ENCODE data around the gene ZNF521.

GRCh38 chr18:25144820-25145219, 207.1 kb downstream of the ZNF521 start:
- TF ChIP-seq REST (IDR thresholded peaks at IDR 0.05; ENCODE audit: low read depth) (no peak), RAD21 (IDR thresholded peaks at IDR 0.05; ENCODE audit: low read depth) (no peak), CEBPB (IDR thresholded peaks at IDR 0.05) (no peak), CREB1 (IDR thresholded peaks at IDR 0.05; ENCODE audit: low read depth) (no peak), TCF12 (IDR thresholded peaks at IDR 0.05; ENCODE audit: low read depth) (no peak), USF1 (IDR thresholded peaks at IDR 0.05) (no peak), MAX (IDR thresholded peaks at IDR 0.05) (no peak), FOXM1 (IDR thresholded peaks at IDR 0.05; ENCODE audit: borderline replicate concordance, low read depth) (no peak), EGR1 (IDR thresholded peaks at IDR 0.05) (no peak), YY1 (IDR thresholded peaks at IDR 0.05; ENCODE audit: low read depth) (no peak), TAF1 (IDR thresholded peaks at IDR 0.05; ENCODE audit: low read depth) (no peak), ZBTB7A (IDR thresholded peaks at IDR 0.05; ENCODE audit: low read depth) (no peak), EP300 (IDR thresholded peaks at IDR 0.05; ENCODE audit: borderline replicate concordance) (no peak)
